ENCODE results near the gene CCDC85B. TPM values are rescaled to one million over a fixed set of nuclear protein-coding genes. Genes with fewer than 3 reads are reported as not detected.

The CCDC85B gene
- total RNA-seq, 1 experiment from 2014 or later: 55.3 TPM

DNA sequence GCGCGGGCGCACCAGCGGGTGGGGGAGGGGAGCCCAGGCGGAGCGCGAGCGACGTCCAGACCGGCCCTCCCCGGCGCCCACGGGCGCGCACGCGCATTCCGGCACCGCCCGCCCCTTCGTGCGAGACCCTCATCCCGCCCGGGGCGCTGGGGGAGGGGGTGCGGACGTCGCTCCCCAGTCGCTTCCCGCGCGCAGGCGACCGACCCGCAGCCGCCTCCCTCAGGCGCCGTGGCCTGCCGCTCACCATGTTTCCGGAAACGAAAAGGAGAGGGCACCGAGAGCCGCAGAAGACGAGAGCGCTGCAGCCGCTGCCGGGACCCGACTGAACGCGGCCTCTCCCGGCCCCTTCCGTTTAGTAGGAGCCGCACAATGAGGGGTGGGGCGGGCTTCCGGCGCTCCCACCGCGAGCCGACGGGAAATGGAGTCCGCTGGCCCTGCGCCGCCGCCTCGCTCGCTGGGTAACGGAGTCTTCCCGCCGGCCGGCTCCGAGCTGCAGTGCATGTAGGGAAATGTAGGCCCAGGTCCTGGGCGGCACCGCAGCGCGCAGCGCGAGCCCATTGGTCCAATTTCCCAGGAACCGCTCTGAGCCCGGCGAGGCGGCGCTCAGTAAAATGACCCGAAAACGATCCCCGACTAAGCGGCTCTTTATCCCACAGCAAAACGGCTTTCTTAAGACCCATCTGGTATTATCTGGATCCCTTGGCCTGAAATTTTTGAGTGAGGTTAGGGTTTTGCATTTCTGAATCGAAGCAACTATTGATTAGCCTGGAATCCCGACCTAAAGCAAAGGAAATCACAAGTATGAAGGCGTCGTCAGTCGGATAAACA lies 32.4 kb upstream of the CCDC85B start, which contains the start of gene CFL1 (continued):
- TF ChIP-seq, protein P1, sequence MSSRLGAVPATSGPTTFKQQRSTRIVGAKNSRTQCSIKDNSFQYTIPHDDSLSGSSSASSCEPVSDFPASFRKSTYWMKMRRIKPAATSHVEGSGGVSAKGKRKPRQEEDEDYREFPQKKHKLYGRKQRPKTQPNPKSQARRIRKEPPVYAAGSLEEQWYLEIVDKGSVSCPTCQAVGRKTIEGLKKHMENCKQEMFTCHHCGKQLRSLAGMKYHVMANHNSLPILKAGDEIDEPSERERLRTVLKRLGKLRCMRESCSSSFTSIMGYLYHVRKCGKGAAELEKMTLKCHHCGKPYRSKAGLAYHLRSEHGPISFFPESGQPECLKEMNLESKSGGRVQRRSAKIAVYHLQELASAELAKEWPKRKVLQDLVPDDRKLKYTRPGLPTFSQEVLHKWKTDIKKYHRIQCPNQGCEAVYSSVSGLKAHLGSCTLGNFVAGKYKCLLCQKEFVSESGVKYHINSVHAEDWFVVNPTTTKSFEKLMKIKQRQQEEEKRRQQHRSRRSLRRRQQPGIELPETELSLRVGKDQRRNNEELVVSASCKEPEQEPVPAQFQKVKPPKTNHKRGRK (CRISPR knock-in tag; IDR thresholded peaks at IDR 0.05; ENCODE audit: borderline replicate concordance): no peak
- TF ChIP-seq HMGA2 (CRISPR knock-in tag; IDR thresholded peaks at IDR 0.05) (no peak), TEAD4 (CRISPR knock-in tag; IDR thresholded peaks at IDR 0.05) (no peak), RORB (CRISPR knock-in tag; IDR thresholded peaks at IDR 0.05) (no peak), MLX (CRISPR knock-in tag; IDR thresholded peaks at IDR 0.05) (no peak), KAT7 (CRISPR knock-in tag; IDR thresholded peaks at IDR 0.05; ENCODE audit: borderline replicate concordance) (no peak), GRHL2 (CRISPR knock-in tag; IDR thresholded peaks at IDR 0.05; ENCODE audit: insufficient replicate concordance, severe bottlenecking) (no peak), ZNF121 (CRISPR knock-in tag; IDR thresholded peaks at IDR 0.05) (no peak), ZNF671 (CRISPR knock-in tag; IDR thresholded peaks at IDR 0.05) (no peak), ZNF281 (CRISPR knock-in tag; IDR thresholded peaks at IDR 0.05) (peak; percentile 73), SMAD4 (CRISPR knock-in tag; IDR thresholded peaks at IDR 0.05) (no peak), CREB1 (CRISPR knock-in tag; IDR thresholded peaks at IDR 0.05) (no peak), ELF4 (CRISPR knock-in tag; IDR thresholded peaks at IDR 0.05; ENCODE audit: low read depth) (no peak), ZNF232 (CRISPR knock-in tag; IDR thresholded peaks at IDR 0.05) (no peak), STAT6 (CRISPR knock-in tag; conservative IDR thresholded peaks at IDR 0.05; ENCODE audit: low read depth) (no peak), ZNF317 (CRISPR knock-in tag; IDR thresholded peaks at IDR 0.05; ENCODE audit: borderline replicate concordance, low read depth) (no peak), NFYB (CRISPR knock-in tag; conservative IDR thresholded peaks at IDR 0.05; ENCODE audit: low read depth) (peak; percentile 73), ZNF416 (CRISPR knock-in tag; IDR thresholded peaks at IDR 0.05) (peak; percentile 84; the same call in 1 of the 2 replicates), ZNF423 (CRISPR knock-in tag; IDR thresholded peaks at IDR 0.05) (no peak), NR3C1 (CRISPR knock-in tag; conservative IDR thresholded peaks at IDR 0.05; ENCODE audit: low read depth) (no peak), TP53 (CRISPR knock-in tag; IDR thresholded peaks at IDR 0.05) (no peak), NFATC4 (CRISPR knock-in tag; IDR thresholded peaks at IDR 0.05) (peak; percentile 72; the same call in 1 of the 2 replicates), ATF1 (CRISPR knock-in tag; IDR thresholded peaks at IDR 0.05) (no peak)
- TF ChIP-seq, protein P2, sequence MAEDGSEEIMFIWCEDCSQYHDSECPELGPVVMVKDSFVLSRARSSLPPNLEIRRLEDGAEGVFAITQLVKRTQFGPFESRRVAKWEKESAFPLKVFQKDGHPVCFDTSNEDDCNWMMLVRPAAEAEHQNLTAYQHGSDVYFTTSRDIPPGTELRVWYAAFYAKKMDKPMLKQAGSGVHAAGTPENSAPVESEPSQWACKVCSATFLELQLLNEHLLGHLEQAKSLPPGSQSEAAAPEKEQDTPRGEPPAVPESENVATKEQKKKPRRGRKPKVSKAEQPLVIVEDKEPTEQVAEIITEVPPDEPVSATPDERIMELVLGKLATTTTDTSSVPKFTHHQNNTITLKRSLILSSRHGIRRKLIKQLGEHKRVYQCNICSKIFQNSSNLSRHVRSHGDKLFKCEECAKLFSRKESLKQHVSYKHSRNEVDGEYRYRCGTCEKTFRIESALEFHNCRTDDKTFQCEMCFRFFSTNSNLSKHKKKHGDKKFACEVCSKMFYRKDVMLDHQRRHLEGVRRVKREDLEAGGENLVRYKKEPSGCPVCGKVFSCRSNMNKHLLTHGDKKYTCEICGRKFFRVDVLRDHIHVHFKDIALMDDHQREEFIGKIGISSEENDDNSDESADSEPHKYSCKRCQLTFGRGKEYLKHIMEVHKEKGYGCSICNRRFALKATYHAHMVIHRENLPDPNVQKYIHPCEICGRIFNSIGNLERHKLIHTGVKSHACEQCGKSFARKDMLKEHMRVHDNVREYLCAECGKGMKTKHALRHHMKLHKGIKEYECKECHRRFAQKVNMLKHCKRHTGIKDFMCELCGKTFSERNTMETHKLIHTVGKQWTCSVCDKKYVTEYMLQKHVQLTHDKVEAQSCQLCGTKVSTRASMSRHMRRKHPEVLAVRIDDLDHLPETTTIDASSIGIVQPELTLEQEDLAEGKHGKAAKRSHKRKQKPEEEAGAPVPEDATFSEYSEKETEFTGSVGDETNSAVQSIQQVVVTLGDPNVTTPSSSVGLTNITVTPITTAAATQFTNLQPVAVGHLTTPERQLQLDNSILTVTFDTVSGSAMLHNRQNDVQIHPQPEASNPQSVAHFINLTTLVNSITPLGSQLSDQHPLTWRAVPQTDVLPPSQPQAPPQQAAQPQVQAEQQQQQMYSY (CRISPR knock-in tag; IDR thresholded peaks at IDR 0.05): no peak
- TF ChIP-seq, protein P3, sequence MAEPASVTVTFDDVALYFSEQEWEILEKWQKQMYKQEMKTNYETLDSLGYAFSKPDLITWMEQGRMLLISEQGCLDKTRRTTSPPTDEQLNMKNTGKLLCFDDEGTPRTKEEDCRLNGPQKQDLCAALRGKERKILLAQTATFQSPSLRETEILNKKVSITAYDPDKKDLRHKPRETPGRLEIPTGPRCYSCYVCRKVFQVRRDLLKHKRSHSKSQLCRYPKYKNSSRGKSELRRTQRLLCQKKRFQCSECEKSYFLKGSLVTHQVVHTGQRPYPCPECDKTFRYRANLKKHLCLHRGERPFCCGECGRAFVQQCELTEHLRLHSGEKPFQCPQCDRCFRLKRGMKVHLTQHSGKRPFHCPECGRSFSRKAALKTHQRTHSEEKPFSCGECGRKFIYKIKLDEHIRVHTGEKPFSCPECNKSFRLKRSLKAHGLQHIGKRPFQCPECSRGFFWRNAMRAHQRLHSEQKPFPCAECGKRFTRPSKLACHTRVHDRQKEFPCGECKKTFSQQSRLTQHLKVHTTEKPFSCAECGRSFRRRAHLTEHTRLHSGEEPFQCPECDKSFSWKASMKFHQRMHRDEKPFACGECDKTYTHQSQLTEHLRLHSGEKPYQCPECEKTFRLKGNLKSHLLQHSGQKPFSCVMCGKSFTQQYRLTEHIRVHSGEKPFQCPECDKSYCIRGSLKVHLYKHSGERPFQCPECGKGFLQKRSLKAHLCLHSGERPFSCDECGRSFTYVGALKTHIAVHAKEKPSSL (CRISPR knock-in tag; conservative IDR thresholded peaks at IDR 0.05): no peak
